HCT116 (cell line): ENCODE results near the gene PLEKHM1. TPM values are rescaled to one million over a fixed set of nuclear protein-coding genes. Genes with fewer than 3 reads are reported as not detected.
"Not testable (repeated sequence)": the region's sequence is repeated elsewhere in the genome, so short reads cannot be mapped to it uniquely, and the experiment has no call there.

ENCODE experiments used
- ATAC-seq: fragments of 200-7000 bp; cut with Tn5 transposase; 2 replicates; pipeline ENCODE4 v1.9.1; 2020; ENCODE audit warnings: mild to moderate bottlenecking, moderate library complexity
- BruUV-seq: library from RNA; stranded (reverse); fragments of 400-500 nt; replicated peaks from 2 replicates; lab custom pipeline; 2021; lab: Mats Ljungman, UMichigan
- CTCF ChIA-PET: fragments of 300-600 bp; sonication (Branson Sonifier 250); formaldehyde crosslinking; loops from one replicate; lab custom pipeline; 2021; ENCODE audit warnings: antibody characterized with exemption; lab: Charles Lee
- POLR2A ChIA-PET: fragments of 300-600, 350-600 bp; sonication (Branson Sonifier 250); formaldehyde crosslinking; loops from one replicate; lab custom pipeline; 2021; ENCODE audit warnings: antibody characterized with exemption; lab: Charles Lee
- RAD21 ChIA-PET, 2 experiments: fragments of 300-600 bp; sonication (Branson Sonifier 250); formaldehyde crosslinking; loops; one replicate each; lab custom pipeline; 2023; ENCODE audit warnings: low total read pairs in 2 of 2; ENCODE audit not compliant: uncharacterized antibody in 2 of 2, unreplicated experiment in 2 of 2, low non-redundant PET in 1 of 2; lab: Charles Lee
- DNase-seq: peaks from one replicate; pipeline ENCODE4 v3.0.0-alpha.2; 2010; ENCODE audit warnings: low read depth, low spot score
- H2AFZ ChIP-seq: fragments of 200-600 bp; shearing (Covaris generic), sonication (generic); 2 replicates; pipeline ENCODE4 v1.6.1; 2017; ENCODE audit warnings: low read depth, mixed run types, mixed read lengths, antibody characterized with exemption, low read length; ENCODE audit not compliant: poor library complexity, severe bottlenecking
- H3K27ac ChIP-seq: 2 replicates; pipeline ENCODE4 v1.5.1; 2012; ENCODE audit warnings: low read depth, low read length
- H3K27me3 ChIP-seq: fragments of 200-600 bp; sonication (generic); 2 replicates; pipeline ENCODE4 v1.6.1; 2016; ENCODE audit warnings: mixed run types, low read length, mixed read lengths; ENCODE audit not compliant: insufficient read depth
- H3K36me3 ChIP-seq, 2 experiments: fragments of 200-500 bp in 1 of 2; fragments of 200-600 bp in 1 of 2; sonication (Bioruptor generic) in 1 of 2; sonication (generic) in 1 of 2; 2 replicates each; pipeline versions ENCODE4 v1.5.1 to v1.6.1; 2014 to 2016; ENCODE audit warnings: low read length in 2 of 2, inconsistent platforms in 1 of 2, mixed read lengths in 1 of 2, mixed run types in 1 of 2; ENCODE audit not compliant: insufficient read depth in 2 of 2, control insufficient read depth in 1 of 2
- H3K4me1 ChIP-seq, 2 experiments: fragments of 200-600 bp in 1 of 2; sonication (generic) in 1 of 2; 2 replicates each; pipeline versions ENCODE4 v1.5.1 to v1.6.1; 2012 to 2017; ENCODE audit warnings: low read length in 2 of 2, inconsistent platforms in 1 of 2, mild to moderate bottlenecking in 1 of 2, mixed read lengths in 1 of 2, mixed run types in 1 of 2, moderate library complexity in 1 of 2; ENCODE audit not compliant: insufficient read depth in 2 of 2, control insufficient read depth in 1 of 2
- H3K4me2 ChIP-seq: fragments of 200-600 bp; sonication (generic); 2 replicates; pipeline ENCODE4 v1.6.1; 2017; ENCODE audit warnings: mixed run types, low read length, mixed read lengths
- H3K4me3 ChIP-seq, 2 experiments: fragments of 200-600 bp in 1 of 2; sonication (generic) in 1 of 2; replicated peaks in 1 of 2; 2 replicates each; pipeline ENCODE4 v1.5.1; 2011 to 2016; ENCODE audit warnings: low read length in 2 of 2, control low read depth in 1 of 2, low read depth in 1 of 2, mild to moderate bottlenecking in 1 of 2, mixed read lengths in 1 of 2, mixed run types in 1 of 2
- H3K79me2 ChIP-seq: fragments of 200-600 bp; sonication (generic); 2 replicates; pipeline ENCODE4 v1.6.1; 2017; ENCODE audit warnings: mild to moderate bottlenecking, mixed run types, low read length, moderate library complexity, mixed read lengths; ENCODE audit not compliant: insufficient read depth
- H3K9ac ChIP-seq: fragments of 200-600 bp; sonication (generic); 2 replicates; pipeline ENCODE4 v1.6.1; 2016; ENCODE audit warnings: low read length, mixed read lengths
- H3K9me2 ChIP-seq: fragments of 200-600 bp; sonication (generic), shearing (Covaris generic); 2 replicates; pipeline ENCODE4 v1.6.1; 2017; ENCODE audit warnings: mixed run types, mild to moderate bottlenecking, moderate library complexity; ENCODE audit not compliant: insufficient read depth
- H3K9me3 ChIP-seq, 2 experiments: fragments of 200-500 bp in 1 of 2; fragments of 200-600 bp in 1 of 2; sonication (Bioruptor generic) in 1 of 2; sonication (generic) in 1 of 2; 2 replicates each; pipeline ENCODE4 v1.6.1; 2014 to 2017; ENCODE audit warnings: low read length in 2 of 2, mixed read lengths in 2 of 2, inconsistent platforms in 1 of 2, low read depth in 1 of 2, mild to moderate bottlenecking in 1 of 2, mixed run types in 1 of 2, moderate library complexity in 1 of 2; ENCODE audit not compliant: control insufficient read depth in 1 of 2, insufficient read depth in 1 of 2
- H4K20me1 ChIP-seq: fragments of 200-600 bp; sonication (generic), shearing (Covaris generic); 2 replicates; pipeline ENCODE4 v1.6.1; 2017; ENCODE audit warnings: mixed run types, mild to moderate bottlenecking, moderate library complexity; ENCODE audit not compliant: insufficient read depth
- CBX3 ChIP-seq: IDR thresholded peaks from 2 replicates; pipeline ENCODE4 v1.6.1; 2012; ENCODE audit warnings: low read depth
- EZH2 ChIP-seq: fragments of 200-600 bp; sonication (generic); IDR thresholded peaks from 2 replicates; pipeline ENCODE4 v1.6.1; 2017; ENCODE audit warnings: antibody characterized with exemption, mixed run types
- EZH2phosphoT487 ChIP-seq: fragments of 200-600 bp; IDR thresholded peaks from 2 replicates; pipeline ENCODE4 v1.6.1; 2018; ENCODE audit warnings: antibody characterized with exemption, borderline replicate concordance
- JUND ChIP-seq: IDR thresholded peaks from 2 replicates; pipeline ENCODE4 v1.6.1; 2012
- MAX ChIP-seq: IDR thresholded peaks from 2 replicates; pipeline ENCODE4 v1.6.1; 2012
- POLR2A ChIP-seq: IDR thresholded peaks from 2 replicates; pipeline ENCODE4 v1.7.0; 2011; ENCODE audit warnings: borderline replicate concordance; ENCODE audit not compliant: insufficient read depth, insufficient read length; ENCODE audit errors: extremely low read depth
- POLR2AphosphoS5 ChIP-seq: IDR thresholded peaks from 2 replicates; pipeline ENCODE4 v1.6.1; 2011; ENCODE audit warnings: mild to moderate bottlenecking, low read depth, low read length, moderate library complexity
- RAD21 ChIP-seq: IDR thresholded peaks from 2 replicates; pipeline ENCODE4 v1.6.1; 2012; ENCODE audit warnings: low read depth, mild to moderate bottlenecking
- YY1 ChIP-seq: IDR thresholded peaks from 2 replicates; pipeline ENCODE4 v1.6.1; 2011; ENCODE audit warnings: low read length, low read depth, moderate library complexity, mild to moderate bottlenecking; ENCODE audit not compliant: insufficient replicate concordance; ENCODE audit errors: extremely low read depth
- ZFX ChIP-seq: fragments of 450-650 bp; IDR thresholded peaks from 2 replicates; pipeline ENCODE4 v1.6.1; 2017
- intact Hi-C: fragments of 100-400 bp; cut with micrococcal nuclease; formaldehyde crosslinking; loops from 2 replicates; pipeline ENCODE4 v1.10.0; 2022
- total RNA-seq: library from RNA; stranded (reverse); gene quantifications from one replicate; pipeline ENCODE4 v1.2.1, GENCODE V29; 2021; ENCODE audit not compliant: unreplicated experiment

Gene PLEKHM1
- total RNA-seq, 1 experiment from 2014 or later = 32.8 TPM

GRCh38 chr17:45443371-45444260 is 46.9 kb downstream of the PLEKHM1 start:
- H3K27ac ChIP-seq, RAD21 ChIA-PET, DNase-seq, intact Hi-C loops, H3K79me2 ChIP-seq, H3K36me3 ChIP-seq, H3K27me3 ChIP-seq, H3K9me3 ChIP-seq, BruUV-seq, H3K9ac ChIP-seq, CTCF ChIA-PET, H3K9me2 ChIP-seq, H4K20me1 ChIP-seq, H3K4me2 ChIP-seq, POLR2A ChIA-PET, H3K4me3 ChIP-seq, H2AFZ ChIP-seq: not testable (repeated sequence)
- 0 out of 2 replicates have a peak, but pooled peaks have one; percentile 28 for ATAC-seq
- peaks cover 19 to 28% of the 10 kb centered on the region in 2 experiments; a peak in 3 of 4 replicates for H3K4me1 ChIP-seq

GRCh38 chr17:45441526-45442310 is 48.8 kb downstream of the PLEKHM1 start:
- ChIA-PET POLR2A (no interaction called here), CTCF (no interaction called here), RAD21 (no interaction called here)
- H3K36me3 ChIP-seq = 0 out of 4 replicates have a peak, but pooled peaks cover 0 to 4% of the 10 kb centered on the region in 2 experiments
- intact Hi-C loops = no loop called here
- no peaks in the 10 kb centered on the region for H3K9me3 ChIP-seq
- no peaks in the 10 kb centered on the region for H4K20me1 ChIP-seq
- no peaks in the 10 kb centered on the region for H3K9me2 ChIP-seq
- no peak overlapping the region for H3K9ac ChIP-seq
- ATAC-seq = no peak
- no peak overlapping the region for H3K4me2 ChIP-seq
- H2AFZ ChIP-seq = no peak overlapping the region
- DNase-seq = no peak
- peaks cover 19 to 28% of the 10 kb centered on the region in 2 experiments; a peak in 3 of 4 replicates for H3K4me1 ChIP-seq
- H3K27ac ChIP-seq = no peak overlapping the region
- no peaks in the 10 kb centered on the region for H3K79me2 ChIP-seq
- TF ChIP-seq YY1 (no peak), EZH2 (no peak), ZFX (no peak), POLR2AphosphoS5 (no peak), POLR2A (no peak), CBX3 (no peak), MAX (no peak), EZH2phosphoT487 (no peak), JUND (no peak), RAD21 (no peak)
- no peak overlapping the region for H3K4me3 ChIP-seq
- no TSS peak for BruUV-seq
- H3K27me3 ChIP-seq = no peaks in the 10 kb centered on the region

- H2AFZ ChIP-seq, H3K27me3 ChIP-seq, H3K36me3 ChIP-seq, POLR2A ChIA-PET, CTCF ChIA-PET, intact Hi-C loops, H3K27ac ChIP-seq, H3K9me3 ChIP-seq, ATAC-seq, RAD21 ChIA-PET, H3K9me2 ChIP-seq, H3K79me2 ChIP-seq, H3K4me2 ChIP-seq, H3K4me3 ChIP-seq, BruUV-seq, H3K9ac ChIP-seq, DNase-seq, H4K20me1 ChIP-seq: not testable (repeated sequence)
- peaks cover 19 to 29% of the 10 kb centered on the region in 2 experiments; a peak in 3 of 4 replicates for H3K4me1 ChIP-seq
Measured at GRCh38 chr17:45440839-45441515, 49.5 kb downstream of the PLEKHM1 start.
